ENCODE results near the gene TIMM22.

- TF ChIP-seq FOXP2 (optimal IDR thresholded peaks at IDR 0.05; ENCODE audit: borderline replicate concordance, extremely low read depth, extremely low read length, insufficient read depth), result no peak
- no peak for TF ChIP-seq POLR2AphosphoS5 (IDR thresholded peaks at IDR 0.05; ENCODE audit: low read depth, low read length)
These were observed 4.9 kb downstream of the TIMM22 start for GRCh38 chr17:1001640-1002411.
